Stimulated activated CD4-positive, alpha-beta T cell treated with anti-CD3 and anti-CD28 coated beads, Interleukin-15, amount 100 ng/mL, for 1 hour (primary cell): ENCODE measurements around the gene L3MBTL4.
"Not testable (repeated sequence)": the region's sequence is repeated elsewhere in the genome, so short reads cannot be mapped to it uniquely, and the experiment has no call there.

ENCODE experiments used
- DNase-seq, 2 donors: peaks; one replicate each; pipeline ENCODE4 v3.0.0-alpha.2; 2020; ENCODE audit warnings: low read depth in 1 of 2, low spot score in 1 of 2

L3MBTL4 gene

DNA sequence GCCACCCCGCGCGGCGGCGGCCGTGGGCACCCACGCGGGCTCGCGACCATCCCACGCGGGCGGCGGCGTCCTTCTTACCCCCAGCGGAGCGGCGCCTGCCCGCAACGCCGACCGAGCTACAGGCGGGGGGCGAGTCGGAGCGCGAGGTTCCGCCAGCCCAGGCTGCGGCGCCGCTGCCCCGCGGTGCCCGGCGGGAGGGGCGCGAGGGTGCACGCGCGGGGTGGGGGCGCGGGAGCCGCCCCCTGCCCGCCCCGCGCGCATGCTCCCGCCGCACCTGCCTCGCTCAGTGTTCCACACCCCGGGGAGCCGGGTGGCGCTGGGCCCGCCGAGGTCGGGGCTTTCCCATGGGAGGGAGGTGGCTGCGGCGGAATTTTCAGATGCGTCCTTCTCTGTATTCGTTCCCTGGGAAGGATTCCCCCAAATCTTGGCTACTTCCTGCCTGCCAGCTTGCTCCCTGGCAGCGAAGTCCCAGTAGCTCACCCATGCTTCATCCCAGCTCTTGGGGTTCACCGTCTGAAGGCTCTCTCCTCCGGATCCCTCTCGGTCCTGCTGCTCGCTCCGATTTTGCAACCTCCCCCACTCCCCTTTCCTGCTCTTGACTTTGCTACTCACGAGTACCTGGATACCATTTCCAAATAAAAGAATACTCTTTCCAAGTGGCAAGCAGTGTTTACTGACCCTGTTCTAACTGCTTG, at the start of gene L3MBTL4:
L3MBTL4 (minus strand) TSS at position 189 of the 695 bp plus-strand sequence. CDS start 103,286 bp downstream, outside the sequence.
- no peak for DNase-seq

DNA sequence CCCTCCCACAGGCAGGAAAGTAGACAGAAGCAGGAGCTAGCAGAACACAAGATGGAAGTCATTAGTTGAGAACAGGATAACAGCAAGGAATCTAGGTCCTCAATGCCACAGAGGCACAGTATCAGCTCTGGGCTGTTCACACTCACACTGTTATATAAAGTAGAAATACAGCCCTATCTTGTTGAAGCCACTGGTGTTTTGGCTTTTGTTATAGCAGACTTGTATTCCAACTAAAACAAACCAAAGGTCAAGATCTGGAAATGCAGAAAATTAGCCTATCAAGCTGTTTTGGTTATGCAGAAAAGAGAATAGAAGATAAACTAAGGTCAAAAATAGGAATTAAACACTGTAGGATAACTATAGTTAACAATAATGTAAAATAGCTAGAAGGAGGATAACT, 37.5 kb upstream of the L3MBTL4 start:
- DNase-seq = no peak

DNA sequence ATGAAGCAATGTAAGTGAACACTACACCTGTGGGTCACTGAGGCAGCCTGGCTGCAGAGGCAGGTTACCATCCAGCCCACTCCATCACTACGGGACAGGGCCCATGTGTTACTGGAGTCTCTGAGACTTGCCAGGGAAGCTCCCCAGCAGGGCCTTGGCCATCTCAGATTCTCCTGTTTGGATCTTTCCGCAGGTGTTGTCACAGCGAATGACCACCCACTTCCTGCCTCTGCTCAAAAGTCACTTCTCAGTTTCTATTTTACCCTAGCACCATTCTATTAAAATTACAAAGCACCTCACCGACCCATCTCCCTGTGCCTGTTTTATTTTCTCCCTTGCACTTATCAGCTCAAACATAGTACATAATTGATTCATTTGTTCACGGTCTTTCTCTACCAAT, 34.5 kb upstream of the L3MBTL4 start:
- no peak for DNase-seq

DNA sequence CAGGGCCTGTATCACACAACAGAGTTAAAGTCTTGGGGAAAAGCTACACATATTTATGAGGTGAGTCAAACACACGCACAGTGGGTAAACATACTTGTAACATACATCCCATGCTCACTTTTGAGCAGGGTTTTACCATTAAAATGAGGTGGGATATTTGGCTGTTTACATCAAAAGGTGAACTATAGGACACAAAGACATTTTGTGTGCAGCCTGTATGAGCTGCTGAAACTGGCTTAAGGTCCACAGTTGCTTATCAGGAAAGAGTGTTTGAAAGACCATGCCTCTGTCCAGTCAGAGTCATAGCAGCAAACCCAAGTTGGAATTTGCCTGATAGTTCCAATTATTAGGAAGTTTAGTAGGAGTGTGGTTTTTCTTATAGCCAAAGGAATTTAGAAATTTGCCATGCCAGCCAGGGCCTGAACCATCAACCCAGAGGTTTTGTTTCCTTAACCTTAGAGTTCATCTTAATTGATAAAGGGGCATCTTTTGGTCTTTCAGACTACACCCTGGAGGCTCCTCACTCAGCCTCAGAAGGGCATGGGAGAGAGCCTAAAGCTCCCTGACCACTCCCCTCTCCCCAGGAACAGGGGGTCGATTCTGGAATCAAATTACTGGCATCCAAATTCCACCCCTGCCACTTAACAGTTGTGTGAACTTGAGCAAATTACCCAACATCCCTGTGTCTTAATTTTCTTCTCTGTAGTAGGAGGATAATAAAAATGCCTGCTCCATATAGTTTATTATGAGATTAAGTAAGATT, 29.9 kb upstream of the L3MBTL4 start:
- DNase-seq = no peak

DNA sequence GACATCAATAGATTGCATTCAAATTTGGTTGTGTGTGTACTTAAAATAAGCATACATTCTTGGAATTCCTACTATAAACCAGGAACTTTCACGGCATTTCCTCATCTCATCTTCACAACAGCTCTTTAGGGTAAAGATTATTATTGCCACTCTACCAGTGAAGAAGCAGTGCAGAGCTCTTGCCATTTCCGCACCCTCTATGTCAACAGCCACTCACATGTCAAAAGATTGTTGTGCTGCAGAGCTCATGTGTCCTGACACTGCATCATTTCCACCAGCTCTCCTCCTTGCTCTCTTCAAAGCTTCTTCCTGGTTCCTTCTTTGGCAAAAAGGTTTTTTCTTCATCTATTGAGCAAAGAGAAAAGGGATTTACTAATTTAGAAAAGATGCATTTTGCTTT, 26.5 kb upstream of the L3MBTL4 start:
- no peak for DNase-seq

DNA sequence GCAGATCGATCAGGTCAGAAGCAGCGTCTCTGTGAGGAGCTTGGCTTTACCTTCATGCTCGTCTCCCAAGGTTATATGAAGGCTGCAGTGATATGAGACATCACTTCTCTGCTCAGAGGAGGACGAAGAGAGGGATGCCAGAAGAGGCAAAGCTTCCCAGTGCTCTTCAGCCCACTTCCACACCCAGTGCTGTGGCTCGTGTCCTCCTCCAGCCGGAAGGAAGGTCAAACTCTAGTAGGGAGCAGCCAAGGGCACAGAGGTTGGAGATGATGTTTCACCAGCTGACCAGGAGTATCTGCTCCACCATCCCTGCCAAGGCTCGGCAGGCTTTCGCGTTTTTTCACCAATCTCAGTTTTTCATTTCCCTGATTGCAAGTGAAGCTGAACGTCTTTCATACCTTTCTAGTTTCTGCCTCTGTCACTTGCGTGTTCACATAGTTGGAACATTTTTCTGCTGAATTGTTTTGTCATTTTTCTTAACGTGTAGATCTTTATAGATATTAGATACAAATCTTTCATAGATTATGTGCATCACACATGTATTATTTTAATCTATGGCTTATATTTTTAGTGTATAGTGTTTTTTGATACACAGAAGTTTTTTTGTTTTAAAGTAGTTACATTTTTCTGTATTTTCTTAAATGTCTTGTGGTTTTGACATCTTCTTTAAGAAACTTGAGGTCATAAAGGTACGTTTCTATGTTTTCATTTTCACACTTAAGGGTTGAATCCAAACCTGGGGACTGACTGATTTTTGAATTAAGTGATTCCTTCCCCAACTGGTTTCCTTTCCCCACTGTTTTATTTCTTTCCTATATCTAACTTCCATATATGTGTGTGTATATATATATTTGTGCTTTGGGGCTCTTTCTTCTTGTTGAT, 23.5 kb upstream of the L3MBTL4 start:
- no peak for DNase-seq

DNA sequence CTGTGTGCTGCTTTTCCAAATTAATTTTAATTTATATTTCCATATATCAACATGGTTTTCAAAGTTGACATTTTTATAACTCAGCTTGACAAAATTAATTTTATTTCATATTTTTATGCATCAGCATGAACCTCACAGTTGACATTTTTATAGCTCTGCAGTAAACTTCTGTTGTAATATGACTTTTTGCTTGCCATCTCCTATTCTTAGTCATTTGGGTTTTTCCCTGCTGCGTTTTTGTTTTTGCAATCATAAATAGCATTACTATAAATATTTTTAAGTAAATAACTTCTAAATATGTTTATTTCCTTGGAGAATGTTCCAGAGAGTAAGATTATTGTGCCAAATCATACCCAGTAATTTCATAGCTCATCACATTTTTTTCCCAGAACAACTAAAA, 21.0 kb upstream of the L3MBTL4 start:
- no peak for DNase-seq

DNA sequence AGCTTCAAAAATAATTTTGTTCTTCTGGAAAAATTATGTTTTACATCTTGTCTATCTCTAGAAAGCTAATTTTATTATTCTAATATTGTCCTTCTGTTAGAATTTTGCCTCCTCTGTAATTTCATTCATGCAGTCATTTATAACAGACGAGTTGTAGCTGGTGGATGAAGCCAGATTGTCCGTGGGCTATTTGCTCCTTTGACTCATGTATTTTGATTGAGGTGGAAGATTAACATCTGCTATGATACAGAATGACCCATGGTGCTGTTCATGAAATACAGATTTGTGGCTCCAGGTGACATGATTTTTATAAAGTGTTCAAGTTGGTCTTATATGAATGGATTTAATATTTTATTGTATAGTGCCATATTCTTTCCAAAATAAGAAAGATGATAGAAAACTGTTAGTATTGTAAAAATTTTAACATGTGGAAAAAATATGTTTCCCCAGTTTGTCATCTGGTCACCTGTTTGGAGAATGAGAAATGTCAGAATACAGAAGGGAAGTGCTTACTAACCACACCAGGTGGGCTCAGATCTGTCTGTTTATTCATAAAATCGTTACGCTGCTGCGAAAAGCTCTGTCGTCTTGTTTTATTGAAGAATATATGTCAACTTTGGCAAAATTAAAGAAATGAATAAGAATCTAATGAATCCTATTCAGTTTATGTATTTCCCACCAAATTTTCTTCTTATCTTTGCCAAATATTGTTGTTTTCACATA, 20.4 kb upstream of the L3MBTL4 start:
- no peak for DNase-seq

DNA sequence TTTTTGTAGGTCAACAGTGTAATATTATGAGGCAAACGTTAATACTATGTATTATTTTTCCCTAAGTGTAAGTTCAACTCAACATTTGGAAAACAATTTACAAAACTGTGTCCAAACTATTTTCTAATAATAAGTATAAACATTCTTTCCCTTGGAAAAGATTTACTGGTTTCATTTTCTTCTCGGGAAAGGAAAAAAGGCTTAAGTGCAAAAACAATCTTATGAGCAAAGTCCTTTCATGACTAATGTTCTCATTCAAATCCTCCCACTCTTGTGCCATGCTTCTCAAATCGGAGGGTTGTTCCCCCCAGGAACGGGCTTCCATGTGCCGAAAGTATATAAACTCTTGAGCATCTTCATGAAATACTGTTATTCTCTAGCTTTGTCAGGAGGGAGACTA, 19.8 kb upstream of the L3MBTL4 start:
- no peak for DNase-seq

DNA sequence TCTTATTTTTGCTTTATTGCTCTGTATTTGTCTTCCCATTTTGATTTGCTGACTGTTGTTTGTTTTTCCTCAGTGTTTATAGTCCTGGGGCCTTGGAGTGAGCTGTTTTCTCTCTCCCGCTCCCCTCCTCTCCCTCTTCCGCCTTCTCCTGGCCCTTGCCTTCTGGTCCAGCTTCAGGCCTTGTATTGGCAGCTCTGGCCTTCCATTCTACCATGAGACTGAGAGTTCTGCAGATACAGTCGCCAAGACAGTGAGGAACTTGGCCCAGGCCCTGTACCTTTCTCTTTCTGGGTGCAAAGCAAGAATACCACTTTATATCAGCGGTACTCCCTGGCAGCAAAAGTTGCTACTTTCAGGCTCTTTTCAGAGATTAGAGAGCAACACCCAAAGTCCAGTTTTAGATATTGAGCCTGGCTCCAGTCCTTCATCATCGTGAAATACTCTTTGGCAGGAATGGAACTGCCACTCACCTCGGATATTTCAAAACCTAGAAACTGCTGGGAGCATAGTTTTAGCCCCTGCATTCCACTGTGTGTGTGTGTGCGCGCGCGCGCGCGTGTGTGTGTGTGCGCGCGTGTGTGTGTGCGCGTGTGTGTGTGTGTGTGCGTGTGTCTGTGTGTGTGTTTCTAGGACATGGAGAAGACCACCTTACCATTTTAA, 17.1 kb upstream of the L3MBTL4 start:
- DNase-seq = no peak

DNA sequence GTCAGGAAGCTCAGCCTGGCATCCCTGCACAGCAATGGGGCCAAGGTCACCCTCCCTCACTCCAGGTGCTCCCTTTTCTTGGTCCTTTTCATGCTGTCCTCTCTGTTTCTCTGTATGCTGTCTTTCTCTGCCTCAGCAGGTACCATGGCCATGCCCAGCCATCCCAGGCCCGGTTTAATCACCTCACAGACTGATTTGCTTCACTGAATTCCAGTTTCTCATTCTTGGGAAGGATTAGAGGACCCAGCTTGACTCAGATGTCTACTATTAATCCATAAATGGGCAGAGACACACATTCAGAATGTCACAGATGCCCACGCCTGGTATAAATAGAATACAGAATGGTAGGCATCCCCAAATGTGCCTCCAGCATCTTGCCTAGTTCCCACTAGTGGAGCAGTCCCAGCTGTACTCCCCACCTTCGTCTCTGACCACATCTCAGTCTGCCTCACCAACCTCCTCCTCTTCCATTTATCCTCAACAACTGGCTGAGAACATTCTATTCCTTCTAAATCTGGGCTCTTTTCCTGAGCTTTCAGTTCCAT, 14.2 kb upstream of the L3MBTL4 start:
- DNase-seq = no peak

DNA sequence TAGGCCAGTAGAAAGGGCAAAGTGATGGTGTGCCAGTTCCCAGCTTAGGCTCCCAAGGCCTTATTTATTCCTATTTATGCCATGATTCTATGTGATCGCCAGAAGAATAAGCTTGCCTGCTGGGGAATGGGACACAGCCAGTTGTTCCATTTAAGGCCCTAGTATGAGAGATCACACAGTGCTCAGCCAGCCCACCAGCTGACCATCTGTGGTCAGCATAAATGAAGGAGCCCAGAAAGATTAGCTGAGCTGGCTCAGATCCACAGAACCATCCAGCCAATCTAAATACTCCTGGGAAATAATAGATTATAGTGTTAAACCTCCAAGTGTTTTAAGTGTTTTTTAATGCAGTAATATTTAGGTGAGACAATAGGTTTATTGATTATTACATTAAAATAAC, 12.6 kb upstream of the L3MBTL4 start:
- DNase-seq = no peak

DNA sequence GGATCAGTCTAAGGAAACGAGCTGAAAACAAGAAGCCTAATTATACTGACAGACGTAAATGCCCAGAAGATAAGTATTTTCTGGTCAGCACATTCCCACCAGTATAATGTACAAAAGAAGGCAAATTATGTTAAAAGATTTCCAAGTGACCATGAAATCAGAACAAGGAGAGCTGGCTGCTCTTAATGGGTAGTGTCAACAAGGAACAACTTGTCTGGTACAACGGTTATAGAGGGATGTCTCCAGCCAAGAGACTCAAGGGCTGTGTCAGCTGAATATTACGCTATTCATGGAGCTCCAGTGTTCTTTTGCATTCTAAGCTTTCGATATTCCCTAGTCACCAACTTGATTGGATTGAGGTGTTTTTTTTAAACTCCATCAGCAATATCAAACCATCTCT, 8.6 kb upstream of the L3MBTL4 start:
- DNase-seq = no peak

DNA sequence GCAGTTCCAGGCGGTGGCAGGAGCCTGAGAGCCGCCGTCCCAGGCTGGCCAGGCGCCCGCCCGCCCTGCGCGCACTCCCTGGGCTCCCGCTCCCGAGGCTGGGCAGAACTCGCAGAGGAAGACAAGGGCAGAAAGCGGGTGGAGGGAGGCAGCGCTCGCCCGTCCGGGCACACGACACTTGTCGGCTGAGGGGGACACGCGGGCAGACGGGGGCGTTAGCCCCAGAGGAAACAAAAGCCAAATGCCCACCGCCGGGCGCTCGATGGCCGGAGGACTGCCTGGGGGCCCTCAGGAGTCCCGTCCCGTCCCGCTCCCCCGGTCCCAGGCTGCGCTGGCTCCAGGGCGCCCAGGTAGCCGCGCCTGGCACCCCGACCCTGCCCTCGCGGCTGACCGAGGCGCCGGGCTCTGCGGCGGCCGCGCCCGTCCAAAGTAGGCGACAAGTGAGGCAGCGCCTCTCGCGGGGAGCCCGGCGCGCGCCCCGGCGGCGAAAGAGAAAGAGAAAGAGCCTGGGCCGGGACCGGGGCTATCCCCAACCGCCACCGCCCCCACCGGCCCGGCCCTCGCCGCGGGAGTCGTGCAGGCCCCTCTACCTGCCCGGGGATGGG, 491 bp downstream of the L3MBTL4 start:
- no peak for DNase-seq

DNA sequence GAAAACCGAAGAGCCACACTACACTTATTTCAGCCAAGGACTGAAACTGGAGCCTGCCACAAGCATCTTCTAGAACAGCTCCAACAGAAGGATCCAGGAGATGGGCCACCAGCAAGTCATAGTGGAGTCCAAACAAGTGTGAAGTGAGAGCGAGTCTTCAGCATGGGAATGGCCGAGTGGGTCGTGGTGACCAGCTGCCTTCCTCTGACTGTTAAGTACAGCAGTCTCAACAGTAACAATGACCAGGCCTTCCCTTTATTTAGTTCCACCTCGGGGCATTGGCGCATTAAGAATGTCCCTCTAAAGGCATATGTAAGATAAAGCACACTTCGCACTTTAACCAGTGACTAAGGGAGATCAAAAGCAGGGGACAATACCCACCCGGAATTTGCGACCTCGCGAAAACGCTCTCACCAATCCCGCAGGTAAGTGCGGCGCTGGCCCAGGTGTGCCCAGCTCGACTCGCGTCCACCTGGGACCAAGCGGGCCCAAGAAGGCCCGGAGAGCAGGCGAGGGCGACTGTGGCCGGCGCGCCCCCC, 1.1 kb downstream of the L3MBTL4 start:
- DNase-seq = no peak

DNA sequence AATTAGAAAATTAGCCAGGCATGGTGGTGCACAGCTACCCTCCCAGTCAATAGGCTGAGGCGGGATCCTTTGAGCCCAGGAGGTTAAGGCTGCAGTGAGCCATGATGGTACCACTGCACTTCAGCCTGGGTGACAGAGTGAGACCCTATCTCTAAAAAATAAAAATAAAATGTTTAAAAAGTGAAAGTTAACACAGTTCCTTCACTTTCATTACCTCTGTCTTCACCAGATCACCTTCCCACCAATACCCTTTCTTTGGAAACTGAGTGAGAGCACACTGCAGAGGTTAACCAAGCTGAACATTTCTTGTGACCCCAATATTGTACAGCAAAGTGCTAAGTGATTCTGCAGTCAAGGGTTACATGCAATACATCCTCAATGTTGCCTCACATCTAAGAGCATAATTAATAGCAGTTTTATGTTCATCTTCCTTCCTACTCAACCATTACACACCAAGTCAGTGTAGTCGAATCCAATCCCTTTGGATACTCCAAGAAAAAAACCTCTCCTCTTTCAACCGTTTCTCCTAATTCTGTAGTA, 1.7 kb downstream of the L3MBTL4 start:
- DNase-seq = no peak

DNA sequence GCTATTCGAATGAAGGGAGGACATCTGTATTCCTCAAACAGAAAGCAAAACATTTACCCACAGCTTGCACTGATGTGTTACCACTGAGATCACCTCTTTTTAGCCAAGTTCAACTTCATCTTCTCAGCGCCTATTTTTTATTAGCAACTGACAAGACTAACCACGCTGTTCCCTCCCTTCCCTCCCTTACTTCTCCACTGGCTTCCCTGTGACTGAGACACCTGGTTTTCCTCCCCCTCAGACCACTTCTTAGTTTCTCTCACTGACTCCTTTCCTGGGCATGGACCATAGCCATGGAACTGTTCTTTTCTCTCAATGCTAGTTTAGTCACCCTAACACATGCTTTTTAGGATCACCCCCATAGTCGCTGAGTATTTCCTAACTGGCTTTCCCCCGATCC, 3.3 kb downstream of the L3MBTL4 start:
- DNase-seq = no peak

DNA sequence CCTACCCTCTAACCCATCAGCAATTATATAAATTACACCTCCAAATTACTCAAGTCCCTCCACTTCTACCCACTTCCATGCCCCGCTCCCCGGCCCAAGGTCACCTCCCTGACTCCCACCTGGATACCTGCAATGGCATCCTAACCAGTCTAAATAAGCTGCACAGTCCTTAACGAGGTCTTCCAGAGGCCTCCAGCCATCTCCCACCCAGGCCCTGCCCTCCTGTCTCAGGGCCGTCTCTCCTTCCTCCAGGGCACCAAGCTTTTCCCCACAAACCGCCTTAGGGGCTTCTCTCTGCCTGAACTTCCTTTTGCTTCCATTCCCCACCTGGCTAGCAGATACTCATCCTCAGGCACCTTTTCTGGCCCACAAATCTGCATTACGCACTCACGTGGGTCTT, 4.8 kb downstream of the L3MBTL4 start:
- DNase-seq = no peak

DNA sequence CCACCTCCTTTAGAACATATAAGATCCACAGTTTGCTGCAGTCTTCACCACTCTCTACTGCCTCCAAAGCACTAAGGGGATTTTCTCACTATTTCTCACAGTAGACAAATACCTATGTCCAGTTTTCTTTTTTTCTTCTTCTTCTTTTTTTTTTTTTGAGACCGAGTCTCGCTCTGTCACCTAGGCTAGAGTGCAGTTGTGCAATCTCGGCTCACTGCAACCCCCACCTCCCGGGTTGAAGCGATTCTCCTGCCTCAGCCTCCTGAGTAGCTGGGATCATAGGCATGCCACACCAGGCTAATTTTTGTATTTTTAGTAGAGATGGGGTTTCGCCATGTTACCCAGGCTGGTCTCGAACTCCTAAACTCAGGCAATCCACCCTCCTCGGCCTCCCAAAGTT, 6.2 kb downstream of the L3MBTL4 start:
- DNase-seq = not testable (repeated sequence)
